HTR-8/SVneo (cell line): ENCODE data around the gene SPATA31A6.
"Not testable (repeated sequence)": the region's sequence is repeated elsewhere in the genome, so short reads cannot be mapped to it uniquely, and the experiment has no call there.

Experiments used
- DNase-seq: peaks from one replicate; pipeline ENCODE4 v3.0.0; 2011; ENCODE audit warnings: low spot score, mixed read lengths; ENCODE audit not compliant: insufficient read length
- FAIRE-seq: peaks from 2 replicates; lab custom pipeline; 2011; peaks lifted over from hg19 to GRCh38; lab: Jason Lieb, UNC

The SPATA31A6 gene

DNA sequence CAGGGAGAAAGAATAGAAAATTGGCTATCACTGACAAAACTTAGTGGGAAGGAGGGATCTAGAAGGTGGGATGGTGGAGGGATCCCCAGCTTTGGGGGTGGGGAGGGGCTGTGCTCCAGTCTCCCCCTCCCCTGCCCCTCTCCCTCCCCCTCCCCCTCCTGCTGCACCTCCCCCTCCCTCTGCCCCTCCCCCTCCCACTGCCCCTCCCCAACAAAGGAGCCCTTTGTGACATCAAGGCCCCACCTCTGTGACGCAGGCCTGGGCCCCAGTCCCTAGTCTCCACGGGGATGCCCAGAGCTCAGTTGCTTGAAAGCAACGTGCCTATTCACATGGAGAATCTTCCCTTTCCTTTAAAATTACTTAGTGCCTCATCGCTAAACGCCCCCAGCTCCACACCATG is at the start of gene SPATA31A6:
Gene SPATA31A6 (plus strand): TSS at position 301 of the 400 bp plus-strand sequence. CDS start 29 bp downstream, at position 330.
- not testable (repeated sequence) for DNase-seq, FAIRE-seq

DNA sequence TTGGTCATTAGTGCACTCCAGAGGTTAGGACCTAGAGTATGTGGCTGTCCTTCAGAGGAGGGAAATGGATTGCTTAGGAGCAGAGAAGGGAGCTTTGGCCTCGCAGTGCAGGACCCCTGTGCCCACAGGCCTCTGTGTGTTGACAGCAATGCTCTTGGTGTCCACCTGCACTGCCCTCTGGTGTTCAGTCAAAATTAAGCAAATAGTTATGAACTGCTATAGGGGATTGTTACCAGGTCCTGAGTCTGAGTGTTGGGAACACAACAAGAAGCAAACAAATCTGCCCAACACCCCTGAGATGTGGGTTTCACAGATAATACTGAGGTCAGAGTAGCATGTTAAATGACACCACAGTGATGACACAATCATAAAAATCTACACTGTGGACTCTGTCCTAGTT is 23.2 kb upstream of the SPATA31A6 start:
- not testable (repeated sequence) for FAIRE-seq, DNase-seq

DNA sequence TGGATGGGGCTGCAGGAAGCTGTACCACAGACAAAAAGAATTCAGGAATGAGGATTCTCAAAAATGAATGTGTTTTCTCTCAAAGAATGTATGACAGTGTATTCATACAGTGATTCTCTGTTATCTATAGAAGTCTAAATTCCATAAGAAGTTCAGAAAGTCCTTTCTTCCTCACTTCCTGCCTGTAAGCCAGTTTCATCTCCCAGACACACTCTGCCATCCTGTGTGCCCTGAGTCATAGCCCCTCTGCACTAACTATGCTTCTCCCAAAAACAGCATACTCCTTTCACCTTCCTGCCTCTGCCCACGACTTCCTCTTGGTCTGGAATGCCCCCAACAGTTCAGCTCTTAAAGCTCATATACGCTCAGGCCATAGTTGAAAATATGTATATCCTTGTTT is 36.4 kb downstream of the SPATA31A6 start:
- FAIRE-seq, result not testable (repeated sequence)

DNA sequence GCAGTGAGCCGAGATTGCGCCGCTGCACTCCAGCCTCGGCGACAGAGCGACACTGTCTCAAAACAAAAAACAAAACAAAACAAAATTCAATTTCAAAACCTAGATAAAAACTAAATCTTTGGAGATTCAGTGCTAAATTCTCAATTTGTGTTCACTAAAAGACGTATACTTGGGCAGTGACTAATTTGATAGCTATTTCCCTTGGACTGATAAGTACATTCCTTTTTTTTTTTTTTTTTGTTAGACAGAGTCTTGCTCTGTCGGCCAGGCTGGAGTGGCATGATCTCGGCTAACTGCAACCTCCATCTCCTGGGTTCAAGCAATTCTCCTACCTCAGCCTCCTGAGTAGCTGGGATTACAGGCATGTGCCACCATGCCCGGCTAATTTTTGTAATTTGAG is 39.8 kb downstream of the SPATA31A6 start:
- not testable (repeated sequence) for FAIRE-seq, DNase-seq

More for the DNA sequence above, 36.4 kb downstream of the SPATA31A6 start:
- not testable (repeated sequence) for DNase-seq

DNA sequence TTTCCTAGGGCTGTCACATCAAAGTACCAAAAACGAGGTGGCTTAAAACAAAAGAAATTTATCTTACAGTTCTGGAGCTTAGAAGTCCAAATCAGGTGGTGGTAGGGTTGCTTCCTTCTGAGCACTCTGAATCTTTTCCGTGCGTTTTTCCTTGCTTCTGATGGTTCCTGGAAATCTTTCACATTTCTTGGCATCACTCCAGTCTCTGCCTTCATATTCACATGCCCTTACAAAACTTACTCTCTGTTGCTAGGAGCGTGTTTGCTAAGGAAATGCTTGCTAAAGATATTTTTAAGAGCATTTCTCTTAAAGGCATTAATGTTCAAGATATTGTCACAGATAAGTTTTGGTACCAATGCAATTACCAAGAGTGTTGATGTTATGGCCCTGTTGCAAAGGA is 49.6 kb downstream of the SPATA31A6 start:
- DNase-seq, FAIRE-seq: not testable (repeated sequence)

DNA sequence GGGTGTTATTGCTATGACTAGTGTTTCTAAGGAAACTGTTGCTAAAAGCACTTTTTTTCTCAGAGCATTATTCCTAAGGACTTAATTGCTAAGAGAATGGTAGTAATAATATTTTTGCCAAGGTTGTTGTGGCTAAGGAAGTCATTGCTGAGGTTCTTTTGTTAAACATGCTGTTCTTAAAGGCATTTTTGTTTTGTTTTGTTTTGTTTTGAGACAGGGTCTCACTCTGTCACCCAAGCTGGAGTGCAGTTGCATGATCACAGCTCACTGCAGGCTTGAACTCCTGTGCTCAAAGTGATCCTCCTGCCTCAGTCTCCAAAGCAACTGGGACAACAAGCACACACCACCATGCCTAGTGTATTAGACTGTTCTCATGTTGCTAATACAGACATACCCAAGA is 51.2 kb downstream of the SPATA31A6 start:
- not testable (repeated sequence) for FAIRE-seq

DNA sequence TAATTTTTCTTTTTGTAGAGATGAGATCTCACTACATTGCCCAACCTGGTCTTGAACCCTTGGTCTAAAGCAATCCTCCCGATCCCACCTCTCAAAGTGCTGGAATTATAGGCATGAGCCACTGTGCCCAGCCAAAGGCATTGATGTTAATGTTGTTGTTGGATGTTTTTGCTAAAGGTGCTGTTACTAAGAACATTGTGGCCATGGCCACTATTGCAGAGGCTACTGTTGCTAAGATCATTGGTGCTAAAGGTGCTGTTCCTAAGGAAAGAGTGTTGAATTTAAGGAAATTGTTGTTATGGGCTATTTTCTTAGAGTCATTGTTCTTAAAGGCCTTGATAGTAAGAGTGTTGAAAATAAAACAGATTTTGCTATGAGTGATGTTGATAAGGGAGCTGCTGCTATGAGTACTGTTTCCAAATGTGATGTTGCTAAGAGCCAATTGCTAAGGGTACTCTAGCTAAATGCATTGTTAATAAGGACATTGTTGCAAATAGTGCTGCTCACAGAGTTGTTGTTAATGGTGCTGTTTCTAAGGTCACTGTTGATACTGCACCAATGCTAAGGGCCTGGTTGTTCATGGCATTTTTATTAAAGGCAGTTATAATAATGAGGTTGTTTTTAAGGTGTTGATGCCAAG is 52.0 kb downstream of the SPATA31A6 start:
- FAIRE-seq, DNase-seq: not testable (repeated sequence)

More for the DNA sequence above, 51.2 kb downstream of the SPATA31A6 start:
- DNase-seq, result not testable (repeated sequence)

DNA sequence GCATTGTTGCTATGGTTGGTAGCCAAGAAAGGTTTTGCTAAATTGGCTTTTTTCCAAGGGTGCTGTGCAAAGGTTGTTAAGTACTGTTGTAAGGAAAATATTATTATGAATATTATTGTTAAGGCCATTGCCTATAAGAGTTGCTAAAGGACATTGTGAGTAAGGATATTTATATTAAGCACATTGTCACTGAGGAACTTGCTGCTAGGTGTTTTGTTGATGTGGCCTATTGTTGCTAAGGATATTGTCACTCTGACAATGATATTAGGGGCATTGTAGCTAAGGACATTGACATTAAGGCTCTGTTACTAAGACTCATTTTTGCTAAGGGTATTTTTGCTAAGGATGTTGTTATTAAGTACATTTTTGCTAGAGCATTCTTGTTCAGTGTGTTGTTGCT is 52.6 kb downstream of the SPATA31A6 start:
- DNase-seq, FAIRE-seq: not testable (repeated sequence)

DNA sequence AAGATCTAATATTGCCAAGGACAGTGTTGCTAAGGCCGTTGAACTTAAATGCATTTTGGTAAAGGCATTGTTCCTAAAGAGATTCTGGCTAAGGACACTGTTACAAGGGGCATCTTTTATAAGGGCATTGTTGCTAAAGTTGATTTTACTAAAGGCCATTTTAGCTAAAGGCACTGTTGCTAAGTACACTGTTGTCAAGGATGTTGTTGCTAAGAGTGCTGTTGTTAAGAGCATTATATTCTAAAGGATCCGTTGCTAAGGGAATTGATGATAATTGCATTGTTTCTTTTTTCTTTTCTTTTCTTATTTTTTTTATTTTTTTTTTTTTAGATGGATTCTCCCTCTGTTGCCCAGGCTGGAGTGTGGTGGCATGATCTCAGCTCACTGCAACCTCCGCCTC is 53.9 kb downstream of the SPATA31A6 start:
- FAIRE-seq, DNase-seq: not testable (repeated sequence)

DNA sequence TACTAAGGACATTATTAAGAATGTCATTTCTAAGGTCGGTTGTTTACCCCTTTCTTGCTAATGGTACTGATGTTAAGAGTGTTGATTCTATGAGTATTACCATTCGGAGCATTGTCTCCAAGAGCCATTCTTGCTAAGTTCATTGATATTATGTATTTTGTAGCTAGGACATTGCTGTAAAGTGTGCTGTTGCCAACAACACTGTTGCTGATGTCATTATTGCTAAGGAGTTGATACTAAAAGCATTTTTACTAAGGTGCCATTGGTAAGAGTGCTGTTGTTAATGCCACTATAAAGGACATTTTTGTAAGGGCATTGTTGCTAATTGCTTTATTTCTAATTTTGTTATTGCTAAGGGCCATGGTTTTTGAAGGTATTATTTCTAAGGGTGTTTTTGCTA is 55.4 kb downstream of the SPATA31A6 start:
- FAIRE-seq, result not testable (repeated sequence)

More for the DNA sequence above, 55.4 kb downstream of the SPATA31A6 start:
- DNase-seq, result not testable (repeated sequence)
